ENCODE results near the gene RPL18A. TPM values are rescaled to one million over a fixed set of nuclear protein-coding genes. Genes with fewer than 3 reads are reported as not detected.

The RPL18A gene
- total and polyA plus RNA-seq, 2 donors from 2014 or later = 1,282 to 1,707 TPM

- FAIRE-seq (no peak), DNase-seq (no peak)
- TF ChIP-seq CTCF (IDR thresholded peaks at IDR 0.05; ENCODE audit: borderline replicate concordance, extremely low read depth, insufficient read depth) = no peak
- Histone ChIP-seq H3K27ac (ENCODE audit: low read depth in 2 of 2, low read length in 2 of 2) (no peak overlapping the region), H3K27me3 (ENCODE audit: control insufficient read depth, insufficient read depth, low read length) (no peaks in the 10 kb centered on the region), H3K9me3 (ENCODE audit: control insufficient read depth in 2 of 3, insufficient read depth in 1 of 3, low read length in 3 of 3) (no peaks in the 10 kb centered on the region), H3K4me3 (ENCODE audit: low read length in 3 of 3) (no peak overlapping the region), H3K36me3 (ENCODE audit: control insufficient read depth in 2 of 3, insufficient read depth in 3 of 3, low read length in 3 of 3) (no peaks in the 10 kb centered on the region), H3K9ac (ENCODE audit: low read length in 3 of 3) (no peak overlapping the region), H3K4me1 (ENCODE audit: control insufficient read depth in 2 of 3, insufficient read depth in 2 of 3, low read depth in 1 of 3, low read length in 3 of 3) (peaks cover 0 to 3% (median 0%) of the 10 kb centered on the region in 3 donors)
- intact Hi-C loops (cut with DNase I) = no loop called here
These were observed 11.0 kb upstream of the RPL18A start for GRCh38 chr19:17848595-17849292.

- intact Hi-C loops (cut with DNase I) = no loop called here
These were observed 5.6 kb upstream of the RPL18A start for GRCh38 chr19:17854061-17854460.

GRCh38 chr19:17855280-17856152 is 4.2 kb upstream of the RPL18A start:
- FAIRE-seq = no peak
- TF ChIP-seq CTCF (IDR thresholded peaks at IDR 0.05; ENCODE audit: borderline replicate concordance, extremely low read depth, insufficient read depth) = peak; percentile 99
- intact Hi-C loops (cut with DNase I) = no loop called here
- H3K9ac ChIP-seq (ENCODE audit: low read length in 3 of 3) = peak overlapping the region in 1 of 3 donors; percentile 26
- H3K4me3 ChIP-seq (ENCODE audit: low read length in 3 of 3) = no peak overlapping the region
- no peaks in the 10 kb centered on the region for H3K9me3 ChIP-seq (ENCODE audit: control insufficient read depth in 2 of 3, insufficient read depth in 1 of 3, low read length in 3 of 3)
- DNase-seq = peak; percentile 85 to 94 (median 89)
- H3K27ac ChIP-seq (ENCODE audit: low read depth in 2 of 2, low read length in 2 of 2) = no peak overlapping the region
- peaks cover 0 to 7% (median 0%) of the 10 kb centered on the region in 3 donors for H3K4me1 ChIP-seq (ENCODE audit: control insufficient read depth in 2 of 3, insufficient read depth in 2 of 3, low read depth in 1 of 3, low read length in 3 of 3)
- no peaks in the 10 kb centered on the region for H3K36me3 ChIP-seq (ENCODE audit: control insufficient read depth in 2 of 3, insufficient read depth in 3 of 3, low read length in 3 of 3)
- H3K27me3 ChIP-seq (ENCODE audit: control insufficient read depth, insufficient read depth, low read length) = no peaks in the 10 kb centered on the region

More at GRCh38 chr19:17854061-17854460, 5.6 kb upstream of the RPL18A start:
- Histone ChIP-seq H3K27ac (ENCODE audit: low read depth in 2 of 2, low read length in 2 of 2) (no peak overlapping the region), H3K36me3 (ENCODE audit: control insufficient read depth in 2 of 3, insufficient read depth in 3 of 3, low read length in 3 of 3) (no peaks in the 10 kb centered on the region), H3K9ac (ENCODE audit: low read length in 3 of 3) (no peak overlapping the region), H3K9me3 (ENCODE audit: control insufficient read depth in 2 of 3, insufficient read depth in 1 of 3, low read length in 3 of 3) (no peaks in the 10 kb centered on the region), H3K27me3 (ENCODE audit: control insufficient read depth, insufficient read depth, low read length) (no peaks in the 10 kb centered on the region), H3K4me1 (ENCODE audit: control insufficient read depth in 2 of 3, insufficient read depth in 2 of 3, low read depth in 1 of 3, low read length in 3 of 3) (peaks cover 0 to 3% (median 0%) of the 10 kb centered on the region in 3 donors), H3K4me3 (ENCODE audit: low read length in 3 of 3) (no peak overlapping the region)
- no peak for FAIRE-seq
- DNase-seq = no peak
- TF ChIP-seq CTCF (IDR thresholded peaks at IDR 0.05; ENCODE audit: borderline replicate concordance, extremely low read depth, insufficient read depth) = no peak

Measured in kidney (tissue), 14 donors.